Skin epidermis (tissue), 12 donors: Measurements from ENCODE around the gene NFIB.

Source experiments
- H3K27ac ChIP-seq, 21 experiments: fragments of 200-600 bp; sonication (generic) in 11 of 21; one replicate each; pipeline ENCODE4 v1.5.0; 2020; ENCODE audit warnings: mild to moderate bottlenecking in 3 of 21, inconsistent platforms in 2 of 21, moderate library complexity in 2 of 21
- H3K4me3 ChIP-seq, 7 experiments: fragments of 200-600 bp; sonication (generic) in 2 of 7; one replicate each; pipeline ENCODE4 v1.5.0; 2020; ENCODE audit warnings: inconsistent platforms in 2 of 7, mild to moderate bottlenecking in 2 of 7, moderate library complexity in 1 of 7

Gene NFIB

GRCh38 chr9:14211564-14211963 is 102.4 kb downstream of the NFIB start:
- H3K27ac ChIP-seq, result peak overlapping the region in 2 of 21 experiments; percentile 15 to 56

GRCh38 chr9:14210428-14210827 is 103.5 kb downstream of the NFIB start:
- Histone ChIP-seq H3K27ac (no peak overlapping the region), H3K4me3 (no peak overlapping the region)

More at GRCh38 chr9:14211564-14211963, 102.4 kb downstream of the NFIB start:
- no peak overlapping the region for H3K4me3 ChIP-seq

- H3K4me3 ChIP-seq, result no peak overlapping the region
- no peak overlapping the region for H3K27ac ChIP-seq
Observed at GRCh38 chr9:14209399-14210345, 104.3 kb downstream of the NFIB start.

GRCh38 chr9:14207352-14207995 is 106.5 kb downstream of the NFIB start:
- H3K4me3 ChIP-seq, result no peak overlapping the region
- H3K27ac ChIP-seq, result peak overlapping the region in 1 of 21 experiments; percentile 41

- H3K4me3 ChIP-seq, result no peak overlapping the region
- no peak overlapping the region for H3K27ac ChIP-seq
Observed at GRCh38 chr9:14205463-14205862, 108.5 kb downstream of the NFIB start.

- H3K4me3 ChIP-seq, result peak overlapping the region in 1 of 7 experiments; percentile 23
- peak overlapping the region in 15 of 21 experiments; percentile 5 to 79 (median 51) for H3K27ac ChIP-seq
Observed at GRCh38 chr9:14203356-14204056, 110.4 kb downstream of the NFIB start.

- no peak overlapping the region for H3K4me3 ChIP-seq
- peak overlapping the region in 10 of 21 experiments; percentile 5 to 64 (median 39) for H3K27ac ChIP-seq
Observed at GRCh38 chr9:14198841-14199455, 115.0 kb downstream of the NFIB start.

- H3K4me3 ChIP-seq, result no peak overlapping the region
- H3K27ac ChIP-seq, result peak overlapping the region in 7 of 21 experiments; percentile 5 to 64 (median 39)
Observed at GRCh38 chr9:14198047-14198840, 115.7 kb downstream of the NFIB start.

GRCh38 chr9:14197325-14197858 is 116.5 kb downstream of the NFIB start:
- no peak overlapping the region for H3K4me3 ChIP-seq
- no peak overlapping the region for H3K27ac ChIP-seq

- H3K4me3 ChIP-seq, result no peak overlapping the region
- H3K27ac ChIP-seq, result no peak overlapping the region
Observed at GRCh38 chr9:14193328-14193990, 120.5 kb downstream of the NFIB start.

GRCh38 chr9:14192556-14192955 is 121.4 kb downstream of the NFIB start:
- H3K4me3 ChIP-seq, result no peak overlapping the region
- H3K27ac ChIP-seq, result no peak overlapping the region

- Histone ChIP-seq H3K27ac (no peak overlapping the region), H3K4me3 (no peak overlapping the region)
Observed at GRCh38 chr9:14191512-14191911, 122.4 kb downstream of the NFIB start.

GRCh38 chr9:14190240-14190639 is 123.7 kb downstream of the NFIB start:
- no peak overlapping the region for H3K27ac ChIP-seq
- no peak overlapping the region for H3K4me3 ChIP-seq

GRCh38 chr9:14189578-14189977 is 124.4 kb downstream of the NFIB start:
- no peak overlapping the region for H3K4me3 ChIP-seq

GRCh38 chr9:14189146-14189545 is 124.8 kb downstream of the NFIB start:
- Histone ChIP-seq H3K27ac (no peak overlapping the region), H3K4me3 (no peak overlapping the region)

More at GRCh38 chr9:14189578-14189977, 124.4 kb downstream of the NFIB start:
- H3K27ac ChIP-seq, result no peak overlapping the region

- no peak overlapping the region for H3K27ac ChIP-seq
- H3K4me3 ChIP-seq, result no peak overlapping the region
Observed at GRCh38 chr9:14188538-14188937, 125.4 kb downstream of the NFIB start.

- H3K27ac ChIP-seq, result no peak overlapping the region
- H3K4me3 ChIP-seq, result no peak overlapping the region
Observed at GRCh38 chr9:14188011-14188410, 125.9 kb downstream of the NFIB start.

GRCh38 chr9:14186096-14186495 is 127.8 kb downstream of the NFIB start:
- Histone ChIP-seq H3K27ac (no peak overlapping the region), H3K4me3 (no peak overlapping the region)
